GM19240 (cell line): ENCODE measurements around the gene SULT1A3.
"Not testable (repeated sequence)": the region's sequence is repeated elsewhere in the genome, so short reads cannot be mapped to it uniquely, and the experiment has no call there.

Source experiments
- DNase-seq: peaks from one replicate; pipeline ENCODE4 v3.0.0; 2011; ENCODE audit warnings: low spot score; ENCODE audit not compliant: insufficient read length

Gene SULT1A3

GRCh38 chr16:30186782-30187555, 12.1 kb upstream of the SULT1A3 start:
- no peak for DNase-seq

- no peak for DNase-seq
These were observed 11.5 kb upstream of the SULT1A3 start for GRCh38 chr16:30187556-30187865.

DNA sequence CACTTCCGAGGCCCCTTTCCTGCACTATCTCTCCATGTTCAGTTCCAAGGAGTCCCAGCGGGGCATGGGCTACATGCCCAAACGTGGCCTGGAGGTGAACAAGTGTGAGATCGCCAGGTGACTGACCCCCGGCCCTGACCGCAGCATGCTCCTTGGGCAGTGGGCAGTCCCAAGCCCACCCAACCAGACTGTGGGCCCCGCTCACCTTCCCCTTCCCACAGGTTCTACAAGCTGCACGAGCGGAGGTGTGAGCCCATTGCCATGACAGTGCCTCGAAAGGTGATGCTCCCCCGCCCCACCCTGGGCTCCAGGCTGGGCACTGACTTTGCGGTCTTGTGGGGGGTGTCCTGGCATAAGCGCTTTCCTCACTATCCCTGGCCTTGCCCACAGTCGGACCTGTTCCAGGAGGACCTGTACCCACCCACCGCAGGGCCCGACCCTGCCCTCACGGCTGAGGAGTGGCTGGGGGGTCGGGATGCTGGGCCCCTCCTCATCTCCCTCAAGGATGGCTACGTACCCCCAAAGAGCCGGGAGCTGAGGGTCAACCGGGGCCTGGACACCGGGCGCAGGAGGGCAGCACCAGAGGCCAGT, 11.0 kb upstream of the SULT1A3 start:
- no peak for DNase-seq

DNA sequence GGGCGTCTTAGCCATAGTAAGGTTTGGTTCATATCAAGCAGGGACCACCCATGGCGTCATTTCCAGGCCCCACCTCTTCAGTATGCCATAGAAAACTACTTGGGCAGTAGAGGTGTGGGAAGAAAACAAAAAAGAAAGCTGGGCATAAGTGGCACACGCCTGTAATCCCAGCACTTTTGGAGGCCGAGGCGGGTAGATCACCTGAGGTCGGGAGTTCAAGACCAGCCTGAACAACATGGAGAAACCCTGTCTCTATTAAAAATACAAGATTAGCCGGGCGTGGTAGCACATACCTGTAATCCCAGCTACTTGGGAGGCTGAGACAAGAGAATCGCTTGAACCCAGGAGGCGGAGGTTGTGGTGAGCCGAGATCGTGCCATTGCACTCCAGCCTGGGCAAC, 7.9 kb upstream of the SULT1A3 start:
- DNase-seq = not testable (repeated sequence)

GRCh38 chr16:30193098-30193497, 6.0 kb upstream of the SULT1A3 start:
- DNase-seq = not testable (repeated sequence)

DNA sequence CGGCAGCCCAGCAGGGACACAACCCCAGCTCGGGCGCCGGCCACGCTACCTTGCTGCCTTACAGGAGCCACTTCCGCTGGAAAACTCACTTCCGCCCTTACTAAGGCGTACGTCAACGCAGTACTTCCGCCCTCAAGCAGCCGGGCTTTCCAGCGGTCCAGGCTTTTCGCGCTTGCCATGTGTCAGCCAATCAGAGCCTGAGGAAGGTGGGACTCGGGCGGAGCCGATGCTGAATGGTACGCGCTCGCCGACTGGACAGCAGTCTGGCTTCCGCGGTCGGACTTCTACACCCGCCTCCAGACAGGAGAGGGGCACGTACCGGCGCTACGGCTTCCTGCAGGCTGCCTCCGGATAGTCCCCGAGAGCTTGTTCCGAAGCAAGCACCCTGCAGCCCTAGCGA, 5.4 kb upstream of the SULT1A3 start, which contains the start of the genes BOLA2B and SLX1A:
TSS of gene BOLA2B (minus strand) at position 52 of the 400 bp plus-strand sequence. CDS start 71 bp downstream, outside the sequence.
TSS of gene SLX1A (plus strand) at position 261 of the 400 bp plus-strand sequence. CDS start 210 bp downstream, outside the sequence.
- DNase-seq = not testable (repeated sequence)

DNA sequence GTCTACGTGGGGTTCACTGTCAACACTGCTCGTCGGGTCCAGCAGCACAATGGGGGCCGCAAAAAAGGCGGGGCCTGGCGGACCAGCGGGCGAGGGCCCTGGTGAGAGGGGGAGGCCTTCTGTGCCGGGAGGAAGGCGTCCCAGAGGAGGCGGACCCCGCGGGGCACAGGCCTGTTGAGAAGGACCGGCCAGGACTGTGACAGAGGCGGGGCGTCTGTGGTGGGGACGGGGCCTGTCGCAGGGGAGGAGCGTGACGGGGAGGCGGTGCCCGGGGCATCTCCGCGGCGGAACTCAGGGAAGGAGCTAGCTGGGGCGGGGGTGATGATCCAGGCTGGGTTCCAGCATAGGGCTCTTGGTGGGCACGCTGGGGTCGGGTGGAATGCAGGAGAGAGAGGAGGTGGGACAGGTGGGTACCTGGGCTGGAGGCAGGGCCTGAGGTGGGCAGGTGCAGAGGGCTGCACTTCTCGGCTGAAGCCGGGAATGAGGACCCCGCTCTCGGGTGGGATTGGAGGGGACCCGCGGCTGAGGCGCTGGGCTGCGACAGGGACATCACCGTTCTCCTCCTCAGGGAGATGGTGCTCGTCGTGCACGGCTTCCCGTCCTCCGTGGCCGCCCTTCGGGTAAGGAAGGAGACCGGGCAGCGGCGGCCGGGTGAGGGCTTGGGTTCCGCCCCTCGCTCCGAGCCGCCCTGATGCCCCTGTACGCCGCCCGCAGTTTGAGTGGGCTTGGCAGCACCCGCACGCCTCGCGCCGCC, 4.7 kb upstream of the SULT1A3 start:
- DNase-seq = not testable (repeated sequence)

DNA sequence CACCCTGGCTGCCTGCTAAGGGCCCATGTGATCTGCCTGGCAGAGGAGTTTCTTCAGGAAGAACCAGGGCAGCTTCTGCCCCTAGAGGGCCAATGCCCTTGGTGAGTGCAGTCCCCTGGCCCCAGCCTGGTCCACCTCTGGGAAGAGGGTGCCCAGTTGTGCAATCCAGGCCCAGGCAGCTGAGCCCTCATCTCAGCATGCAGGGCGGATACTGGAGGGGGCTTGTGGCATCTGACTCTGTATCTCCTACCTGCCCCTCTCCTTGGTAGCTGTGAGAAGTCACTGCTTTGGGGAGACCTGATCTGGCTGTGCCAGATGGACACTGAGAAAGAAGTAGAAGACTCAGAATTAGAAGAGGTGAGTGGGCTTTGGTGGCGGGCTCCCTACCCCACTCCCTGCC, 2.1 kb upstream of the SULT1A3 start:
- not testable (repeated sequence) for DNase-seq

DNA sequence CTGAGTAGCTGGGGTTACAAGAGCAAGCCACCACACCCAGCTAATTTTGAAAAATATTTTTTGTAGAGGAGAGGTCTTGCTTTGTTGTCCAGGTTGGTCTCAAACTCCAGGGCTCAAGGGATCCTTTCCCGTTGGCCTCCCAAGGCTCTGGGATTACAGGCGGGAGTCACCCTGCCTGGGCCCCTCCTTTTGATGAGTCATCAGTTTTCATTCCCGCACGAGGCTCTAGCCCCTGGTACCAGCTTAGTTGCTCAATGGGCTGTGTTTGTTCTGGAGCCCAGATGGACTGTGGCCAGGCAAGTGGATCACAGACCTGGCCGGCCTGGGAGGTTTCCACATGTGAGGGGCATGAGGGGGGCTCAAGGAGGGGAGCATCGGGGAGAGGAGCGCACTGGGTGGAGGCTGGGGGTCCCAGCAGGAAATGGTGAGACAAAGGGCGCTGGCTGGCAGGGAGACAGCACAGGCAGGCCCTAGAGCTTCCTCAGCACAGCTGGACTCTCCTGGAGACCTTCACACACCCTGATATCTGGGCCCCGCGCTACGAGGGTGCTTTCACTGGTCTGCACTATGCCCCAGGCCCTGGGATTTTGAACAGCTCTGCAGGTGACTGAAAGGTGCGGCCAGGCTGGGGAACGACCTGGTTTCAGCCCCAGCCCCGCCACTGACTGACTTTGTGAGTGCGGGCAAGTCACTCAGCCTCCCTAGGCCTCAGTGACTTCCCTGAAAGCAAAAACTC, 721 bp downstream of the SULT1A3 start:
- DNase-seq = not testable (repeated sequence)

- not testable (repeated sequence) for DNase-seq
These were observed 6.6 kb downstream of the SULT1A3 start for GRCh38 chr16:30205541-30206236.

DNA sequence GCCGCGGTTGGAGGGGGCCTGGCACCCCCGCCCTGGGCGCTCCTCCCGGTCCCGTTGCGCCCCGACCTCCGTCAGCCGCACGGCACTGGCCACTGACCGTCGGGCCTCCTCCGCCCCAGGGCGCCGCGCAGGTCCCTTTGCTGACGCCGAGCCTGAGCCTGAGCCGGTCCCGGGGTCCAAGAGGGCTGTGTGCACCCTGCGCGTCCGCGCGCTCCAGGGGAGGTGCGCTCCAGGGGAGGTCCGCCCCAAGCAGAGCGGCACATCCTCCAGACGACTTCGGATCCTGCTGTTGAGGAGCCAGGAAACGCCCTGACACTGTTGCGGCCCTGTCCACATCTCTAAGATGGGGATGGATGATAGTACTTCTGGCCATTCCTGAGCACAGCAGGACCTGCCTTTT, 7.2 kb downstream of the SULT1A3 start:
- DNase-seq = not testable (repeated sequence)

GRCh38 chr16:30207063-30207704, 8.1 kb downstream of the SULT1A3 start:
- not testable (repeated sequence) for DNase-seq

GRCh38 chr16:30209032-30209431, 10.0 kb downstream of the SULT1A3 start:
- not testable (repeated sequence) for DNase-seq

- not testable (repeated sequence) for DNase-seq
These were observed 12.4 kb downstream of the SULT1A3 start for GRCh38 chr16:30211414-30211813.

DNA sequence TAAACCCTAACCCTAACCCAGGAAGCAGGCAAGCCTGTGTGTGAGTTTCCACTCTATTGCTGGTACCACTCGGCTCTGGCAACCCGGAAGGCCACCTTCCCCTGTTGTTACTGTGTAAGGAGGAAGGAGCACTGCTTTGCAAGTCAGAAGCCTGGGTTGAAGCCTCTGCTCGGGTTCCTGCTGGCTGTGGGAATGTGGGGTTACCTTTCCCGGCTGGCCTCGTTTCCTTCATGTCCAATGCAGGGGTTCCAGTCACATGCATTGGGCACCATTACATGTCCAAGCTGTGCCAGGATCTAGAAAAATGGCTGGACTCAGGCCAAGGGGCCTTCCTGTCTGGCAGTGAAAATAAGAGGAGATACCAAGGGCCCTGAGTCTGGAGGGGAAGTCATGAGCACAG, 18.0 kb downstream of the SULT1A3 start:
- DNase-seq = not testable (repeated sequence)

DNA sequence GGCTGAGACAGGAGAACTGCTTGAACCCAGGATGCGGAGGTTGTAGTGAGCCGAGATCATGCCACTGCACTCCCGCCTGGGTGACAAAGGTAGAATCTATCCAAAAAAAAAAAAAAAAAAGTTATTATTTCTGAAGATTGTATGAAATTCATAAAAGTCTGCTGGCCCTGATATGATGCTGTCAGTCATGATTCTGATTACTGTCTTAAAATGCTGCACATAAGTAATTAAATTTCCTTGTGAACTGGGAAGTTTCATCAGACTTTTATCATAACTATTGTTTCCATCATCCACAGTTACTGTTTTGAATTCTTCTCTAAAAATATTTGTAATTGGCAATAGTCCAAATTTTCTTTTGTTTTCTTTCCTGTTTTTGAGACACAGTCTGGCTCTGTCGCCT, 49.3 kb downstream of the SULT1A3 start, which contains the start of gene NPIPB13:
TSS of gene NPIPB13 (minus strand) at position 101 of the 400 bp plus-strand sequence. CDS start 2,906 bp downstream, outside the sequence.
- not testable (repeated sequence) for DNase-seq
